Gastrocnemius medialis (tissue), 4 donors: Measurements from ENCODE around the gene ATP7B. TPM values are rescaled to one million over a fixed set of nuclear protein-coding genes. Genes with fewer than 3 reads are reported as not detected.

Experiments used
- ATAC-seq, 2 donors: fragments of 150-250 bp; one replicate each; pipeline ENCODE4 v1.9.1; 2016
- DNase-seq, 2 donors: peaks; one replicate each; pipeline ENCODE4 v3.0.0-alpha.2; 2019
- H3K27ac ChIP-seq, 4 donors: fragments of 200-600 bp; sonication (generic); 1 replicate in 1 of 4; 2 replicates in 3 of 4; pipeline ENCODE4 v1.5.1; 2016 to 2018; ENCODE audit warnings: mild to moderate bottlenecking in 2 of 4, moderate library complexity in 1 of 4
- H3K27me3 ChIP-seq, 3 donors: fragments of 200-600 bp; sonication (generic) in 2 of 3; 1 replicate in 1 of 3; 2 replicates in 2 of 3; pipeline versions ENCODE4 v1.5.1 to v1.6.0; 2016 to 2019; ENCODE audit warnings: mild to moderate bottlenecking in 1 of 3, moderate library complexity in 1 of 3
- H3K36me3 ChIP-seq, 2 donors: fragments of 200-600 bp; sonication (generic) in 1 of 2; one replicate each; pipeline ENCODE4 v1.5.1; 2017 to 2018
- H3K4me1 ChIP-seq, 2 donors: fragments of 200-600 bp; sonication (generic) in 1 of 2; one replicate each; pipeline ENCODE4 v1.5.1; 2016 to 2017; ENCODE audit warnings: mild to moderate bottlenecking in 2 of 2
- H3K4me3 ChIP-seq, 4 donors: fragments of 200-600 bp; sonication (generic) in 3 of 4; 1 replicate in 1 of 4; 2 replicates in 3 of 4; pipeline ENCODE4 v1.5.1; 2016 to 2019; ENCODE audit warnings: mild to moderate bottlenecking in 2 of 4
- H3K9me3 ChIP-seq, 3 donors: fragments of 200-600 bp; sonication (generic) in 2 of 3; 1 replicate in 1 of 3; 2 replicates in 2 of 3; pipeline ENCODE4 v1.5.1; 2016 to 2019
- POLR2A ChIP-seq, 2 donors: fragments of 450-650 bp; IDR thresholded peaks; one replicate each; pipeline ENCODE4 v1.6.1; 2017; ENCODE audit warnings: antibody characterized with exemption in 2 of 2, mild to moderate bottlenecking in 2 of 2, moderate library complexity in 2 of 2
- in situ Hi-C, 4 donors: fragments of 200-750 bp; cut with MboI; loops; one replicate each; pipeline versions ENCODE4 v1.15.0 to v1.8.0; 2017; ENCODE audit warnings: low sequenced_read_pairs in 4 of 4
- intact Hi-C: fragments of 100-400 bp; cut with DNase I; formaldehyde crosslinking; loops from one replicate; pipeline ENCODE4 v1.15.1; 2023; ENCODE audit warnings: low total_unique reads
- total RNA-seq, 4 donors: library from RNA; depleted of rRNA; stranded (reverse); fragments of >200 nt; gene quantifications; one replicate each; pipeline versions ENCODE4 v1.1.0 to v1.2.3, GENCODE V29; 2016
- TF ChIP-seq, protein P1 (sequence below), 5 experiments: fragments of 450-650 bp in 3 of 5; fragments of 200-600 bp in 2 of 5; sonication (generic) in 2 of 5; IDR thresholded peaks in 4 of 5; conservative IDR thresholded peaks in 1 of 5; 1 replicate in 4 of 5; 2 replicates in 1 of 5; pipeline ENCODE4 v1.5.1; 2016 to 2019; ENCODE audit warnings: antibody characterized with exemption in 5 of 5, mild to moderate bottlenecking in 3 of 5, moderate library complexity in 3 of 5

The ATP7B gene
- total RNA-seq, 4 donors from 2014 or later: 1.6 to 3.3 (median 2.6) TPM

DNA sequence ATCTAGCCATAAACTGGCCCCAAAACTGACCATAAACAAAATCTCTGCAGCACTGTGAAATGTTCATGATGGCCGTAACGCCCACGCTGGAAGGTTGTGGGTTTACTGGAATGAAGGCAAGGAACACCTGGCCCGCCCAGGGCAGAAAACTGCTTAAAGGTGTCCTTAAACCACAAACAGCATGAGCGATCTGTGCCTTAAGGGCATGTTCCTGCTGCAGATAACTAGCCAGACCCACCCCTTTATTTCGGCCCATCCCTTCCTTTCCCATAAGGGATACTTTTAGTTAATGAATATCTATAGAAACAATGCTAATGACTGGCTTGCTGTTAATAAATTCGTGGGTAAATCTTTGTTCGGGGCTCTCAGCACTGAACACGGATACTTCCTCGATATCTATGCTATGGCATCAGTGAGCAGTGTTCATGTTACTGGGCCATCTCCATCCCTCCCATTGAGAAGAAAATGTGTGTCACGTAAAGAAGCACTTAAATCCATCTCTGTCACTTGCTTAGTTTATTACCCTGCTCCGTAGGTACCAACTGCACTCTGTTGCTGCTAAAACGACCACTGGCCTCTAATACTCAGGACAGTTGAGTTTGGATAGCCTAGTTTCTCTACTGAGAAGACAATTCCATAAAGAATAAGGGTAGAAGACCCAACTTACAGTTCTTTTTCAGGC is 5.3 kb downstream of the ATP7B start:
- no peak for DNase-seq
- ATAC-seq: no peak
- TF ChIP-seq, protein P1, sequence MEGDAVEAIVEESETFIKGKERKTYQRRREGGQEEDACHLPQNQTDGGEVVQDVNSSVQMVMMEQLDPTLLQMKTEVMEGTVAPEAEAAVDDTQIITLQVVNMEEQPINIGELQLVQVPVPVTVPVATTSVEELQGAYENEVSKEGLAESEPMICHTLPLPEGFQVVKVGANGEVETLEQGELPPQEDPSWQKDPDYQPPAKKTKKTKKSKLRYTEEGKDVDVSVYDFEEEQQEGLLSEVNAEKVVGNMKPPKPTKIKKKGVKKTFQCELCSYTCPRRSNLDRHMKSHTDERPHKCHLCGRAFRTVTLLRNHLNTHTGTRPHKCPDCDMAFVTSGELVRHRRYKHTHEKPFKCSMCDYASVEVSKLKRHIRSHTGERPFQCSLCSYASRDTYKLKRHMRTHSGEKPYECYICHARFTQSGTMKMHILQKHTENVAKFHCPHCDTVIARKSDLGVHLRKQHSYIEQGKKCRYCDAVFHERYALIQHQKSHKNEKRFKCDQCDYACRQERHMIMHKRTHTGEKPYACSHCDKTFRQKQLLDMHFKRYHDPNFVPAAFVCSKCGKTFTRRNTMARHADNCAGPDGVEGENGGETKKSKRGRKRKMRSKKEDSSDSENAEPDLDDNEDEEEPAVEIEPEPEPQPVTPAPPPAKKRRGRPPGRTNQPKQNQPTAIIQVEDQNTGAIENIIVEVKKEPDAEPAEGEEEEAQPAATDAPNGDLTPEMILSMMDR (IDR thresholded peaks at IDR 0.05 in 4 of 5, conservative IDR thresholded peaks at IDR 0.05 in 1 of 5): no peak
- no peak for TF ChIP-seq POLR2A (IDR thresholded peaks at IDR 0.05)
- intact Hi-C loops (no loop called here), in situ Hi-C loops (loop anchor here (10.0 to 25.0 kb wide), 5 partner anchors 119 to 456 kb away; partner anchors contain the start of genes CKAP2 (in 2 of the 4), VPS36 (in 2 of the 4), DHRS12 (in 1 of the 4) and NEK5 (in 1 of the 4))
- H3K4me3 ChIP-seq: no peak overlapping the region
- no peak overlapping the region for H3K27ac ChIP-seq
- peaks cover 14 to 15% of the 10 kb centered on the region in 2 donors for H3K4me1 ChIP-seq
- H3K27me3 ChIP-seq: no peaks in the 10 kb centered on the region
- no peaks in the 10 kb centered on the region for H3K36me3 ChIP-seq
- H3K9me3 ChIP-seq: no peaks in the 10 kb centered on the region

DNA sequence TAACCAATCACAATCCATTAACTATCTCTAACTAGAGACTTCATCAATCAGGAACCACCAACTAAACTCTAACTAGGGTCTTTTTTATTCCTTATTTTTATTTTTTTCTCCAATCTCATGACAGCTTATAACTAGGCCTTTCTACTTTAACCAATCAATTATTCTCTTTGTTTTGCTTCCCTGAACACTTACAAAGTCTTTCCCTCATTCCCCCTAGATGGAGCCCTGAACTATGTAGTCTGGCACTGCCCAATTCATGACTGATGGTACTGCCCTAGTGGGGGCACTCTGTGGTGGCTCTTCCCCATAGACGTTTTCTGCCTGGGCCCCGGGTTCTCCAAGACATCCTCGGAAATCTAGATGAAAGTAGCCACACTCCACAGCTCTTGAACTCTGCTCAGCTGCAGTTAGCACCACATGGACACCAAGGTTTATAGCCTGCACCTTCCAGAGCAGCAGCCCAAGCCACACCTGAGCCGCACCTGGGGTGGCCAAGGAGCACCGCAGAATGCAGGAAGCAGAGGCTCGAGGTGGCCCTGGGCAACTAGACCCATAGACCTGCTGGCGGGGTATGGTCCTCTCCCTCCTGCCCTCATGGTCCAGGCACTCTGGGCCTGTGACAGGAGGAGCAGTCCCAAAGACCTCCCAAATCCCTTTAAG is 6.6 kb downstream of the ATP7B start:
- Histone ChIP-seq H3K36me3 (no peaks in the 10 kb centered on the region), H3K27me3 (no peaks in the 10 kb centered on the region), H3K27ac (no peak overlapping the region), H3K4me3 (no peak overlapping the region), H3K9me3 (no peaks in the 10 kb centered on the region), H3K4me1 (peaks cover 3 to 14% of the 10 kb centered on the region in 2 donors)
- no peak for TF ChIP-seq POLR2A (IDR thresholded peaks at IDR 0.05)
- TF ChIP-seq, protein P1 (IDR thresholded peaks at IDR 0.05 in 4 of 5, conservative IDR thresholded peaks at IDR 0.05 in 1 of 5): no peak
- in situ Hi-C loops (loop anchor here (10.0 to 25.0 kb wide), 5 partner anchors 120 to 458 kb away; partner anchors contain the start of genes CKAP2 (in 2 of the 4), VPS36 (in 2 of the 4), DHRS12 (in 1 of the 4) and NEK5 (in 1 of the 4)), intact Hi-C loops (no loop called here)
- no peak for DNase-seq
- no peak for ATAC-seq

DNA sequence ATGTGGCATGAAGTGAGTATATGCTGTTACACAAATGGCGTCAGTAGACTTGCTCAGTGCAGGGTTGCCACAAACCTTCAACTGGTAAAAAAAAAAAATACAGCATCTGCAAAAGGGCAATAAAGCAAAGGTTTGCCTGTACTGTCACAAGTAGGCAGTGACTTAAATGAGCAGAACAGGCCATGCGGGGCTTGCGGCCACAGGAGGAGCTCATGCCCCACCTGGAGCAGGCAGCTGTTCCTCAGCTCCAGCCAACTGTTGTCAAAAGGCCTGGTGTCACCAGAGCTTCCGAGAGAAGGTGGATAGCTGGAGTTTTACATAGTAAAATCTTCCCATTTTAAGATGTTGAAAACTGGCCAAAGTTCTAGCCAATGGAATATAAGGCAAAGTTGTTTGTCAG is 7.7 kb downstream of the ATP7B start:
- no peak overlapping the region for H3K4me3 ChIP-seq
- no peaks in the 10 kb centered on the region for H3K27me3 ChIP-seq
- in situ Hi-C loops: loop anchor here (10.0 to 25.0 kb wide), 5 partner anchors 121 to 459 kb away; partner anchors contain the start of genes CKAP2 (in 2 of the 4), VPS36 (in 2 of the 4), DHRS12 (in 1 of the 4) and NEK5 (in 1 of the 4)
- peaks cover 12 to 25% of the 10 kb centered on the region in 2 donors for H3K4me1 ChIP-seq
- intact Hi-C loops: no loop called here
- ATAC-seq (no peak), DNase-seq (peak; percentile 27 to 46)
- H3K9me3 ChIP-seq: no peaks in the 10 kb centered on the region
- TF ChIP-seq, protein P1 (IDR thresholded peaks at IDR 0.05 in 4 of 5, conservative IDR thresholded peaks at IDR 0.05 in 1 of 5): no peak
- no peak for TF ChIP-seq POLR2A (IDR thresholded peaks at IDR 0.05)
- peak overlapping the region in 1 of 4 donors; percentile 5 for H3K27ac ChIP-seq
- H3K36me3 ChIP-seq: no peaks in the 10 kb centered on the region

DNA sequence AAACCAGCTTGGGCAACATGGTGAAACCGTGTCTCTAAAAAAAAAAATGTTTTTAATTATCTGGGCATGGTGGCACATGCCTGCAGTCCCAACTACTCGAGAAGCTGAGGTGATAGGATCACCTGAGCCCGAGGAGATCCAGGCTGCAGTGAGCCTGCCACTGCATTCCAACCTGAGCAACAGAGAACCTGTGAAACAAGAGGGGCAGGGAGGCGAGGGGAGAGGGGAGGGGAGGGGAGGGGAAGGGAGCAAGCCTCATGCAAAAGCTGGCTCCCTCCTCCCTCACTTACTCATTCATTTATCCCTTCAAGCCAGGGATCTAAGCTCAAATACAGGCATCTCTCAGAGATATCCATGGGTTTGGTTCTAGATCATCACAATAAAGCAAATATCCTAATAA is 8.9 kb downstream of the ATP7B start:
- Histone ChIP-seq H3K9me3 (no peaks in the 10 kb centered on the region), H3K27me3 (no peaks in the 10 kb centered on the region), H3K4me1 (peaks cover 19 to 27% of the 10 kb centered on the region in 2 donors), H3K27ac (no peak overlapping the region), H3K36me3 (no peaks in the 10 kb centered on the region), H3K4me3 (no peak overlapping the region)
- intact Hi-C loops: no loop called here
- no peak for ATAC-seq
- no peak for DNase-seq
- TF ChIP-seq, protein P1 (IDR thresholded peaks at IDR 0.05 in 4 of 5, conservative IDR thresholded peaks at IDR 0.05 in 1 of 5): no peak
- TF ChIP-seq POLR2A (IDR thresholded peaks at IDR 0.05): no peak
- in situ Hi-C loops: loop anchor here (10.0 to 25.0 kb wide), 5 partner anchors 122 to 460 kb away; partner anchors contain the start of genes CKAP2 (in 2 of the 4), VPS36 (in 2 of the 4), DHRS12 (in 1 of the 4) and NEK5 (in 1 of the 4)
